NCI-H69 (cell line): Measurements from ENCODE around the gene TFPI.
A peak's percentile ranks its signal among the peaks of the same experiment; 100 is the strongest.

ENCODE experiments used
- DNase-seq: peaks from one replicate; lab custom pipeline; 2025; lab: John Stamatoyannopoulos, UW

Gene TFPI

DNA sequence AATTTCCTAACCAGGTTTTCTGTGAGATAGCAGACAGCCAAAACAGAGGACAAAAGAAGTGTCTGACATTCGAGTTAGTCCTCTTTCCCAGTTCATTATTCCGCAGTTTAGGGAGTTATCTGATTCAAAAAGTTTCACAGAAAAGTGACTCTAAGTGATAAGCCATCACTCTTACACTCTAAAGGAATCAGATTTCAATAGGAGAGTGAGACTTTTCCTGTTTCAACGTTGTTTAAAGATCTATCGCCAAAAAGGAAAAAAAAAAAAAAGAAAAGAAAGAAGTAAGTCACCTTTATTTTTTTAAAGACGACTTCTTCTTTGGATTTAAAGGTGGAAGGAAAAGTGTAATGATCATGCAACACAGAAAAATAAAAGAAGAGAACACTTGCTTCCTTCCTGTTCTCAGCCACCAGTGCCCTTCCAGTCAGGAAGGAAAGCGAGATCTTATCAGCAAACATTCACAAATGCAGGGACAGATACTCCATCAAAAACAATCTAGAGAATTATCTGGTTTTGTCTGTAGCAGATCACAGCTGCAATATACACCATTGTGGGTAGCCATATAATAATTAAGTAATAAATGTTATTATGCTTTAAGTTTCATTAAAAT, 49.8 kb downstream of the TFPI start:
- DNase-seq: peak; percentile 3

DNA sequence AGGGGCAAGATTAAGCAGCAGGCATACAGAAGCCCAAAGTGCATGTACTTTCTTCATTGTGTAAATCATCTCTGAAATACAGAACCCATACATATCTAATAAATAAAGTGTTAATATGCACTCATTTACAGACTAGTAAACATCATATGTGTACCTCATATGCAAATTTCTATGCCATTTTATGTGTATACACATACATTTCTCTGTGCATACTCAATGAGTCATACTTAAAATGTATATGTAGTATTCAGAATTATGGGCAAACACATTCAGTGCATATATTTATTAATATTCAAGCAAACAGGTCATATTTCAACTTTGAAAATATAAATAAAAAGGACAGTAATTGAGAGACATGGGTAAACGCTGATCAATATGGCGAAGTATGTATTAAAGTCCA, 50.5 kb downstream of the TFPI start:
- DNase-seq: no peak

DNA sequence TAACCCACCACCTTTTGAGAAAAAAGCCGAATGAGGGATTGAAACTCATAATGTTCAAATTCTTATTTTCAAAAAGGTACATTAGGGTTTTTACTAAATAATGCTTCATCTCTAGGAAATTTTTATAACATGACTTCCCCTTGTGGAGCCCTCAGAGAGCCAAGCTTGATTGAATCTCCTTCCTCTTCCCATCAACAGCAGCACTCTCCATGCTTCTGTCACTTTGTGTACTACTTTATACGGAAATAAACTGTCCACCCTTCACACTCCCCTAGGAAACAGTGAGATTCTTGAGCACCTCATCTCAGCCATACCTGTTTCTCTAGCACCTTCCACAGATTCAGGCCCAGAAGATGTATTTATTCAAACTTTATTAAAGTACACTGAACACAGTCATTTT, 51.8 kb downstream of the TFPI start:
- DNase-seq: peak; percentile 10

DNA sequence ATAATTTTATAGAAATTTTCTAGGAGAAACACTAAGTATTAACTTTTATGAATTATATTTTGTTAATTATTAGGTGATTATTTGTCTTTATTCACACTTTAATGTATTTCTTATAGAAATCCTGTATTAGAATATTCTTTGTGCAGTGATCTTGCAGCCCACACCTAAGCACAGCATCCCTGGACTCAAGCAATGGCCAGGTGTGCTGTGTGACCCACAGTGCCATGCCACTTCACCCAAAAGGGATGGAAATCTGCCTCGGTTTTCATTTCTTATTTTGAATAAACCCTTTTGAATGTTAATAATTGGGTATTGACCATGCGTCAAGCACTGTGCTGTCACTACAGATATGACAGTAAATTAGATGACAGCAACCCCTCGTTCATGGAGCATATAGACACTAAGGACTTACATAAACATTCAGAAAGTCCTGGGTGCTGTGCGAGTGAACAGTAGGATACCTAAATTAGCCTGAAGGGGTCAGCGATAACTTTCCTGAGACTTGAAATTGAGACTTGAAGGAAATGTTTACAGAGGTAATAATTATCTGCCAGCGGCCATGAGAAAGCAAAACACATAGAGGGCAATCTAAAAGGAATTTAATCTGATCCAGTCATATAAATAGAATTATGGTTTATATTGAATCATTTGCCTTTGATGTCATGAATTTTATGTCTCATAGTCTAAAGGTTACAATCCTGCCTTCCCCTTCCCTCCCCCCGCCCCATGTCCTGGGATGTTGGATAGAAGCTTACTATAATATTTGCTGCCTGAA, 53.5 kb downstream of the TFPI start:
- peak; percentile 78 for DNase-seq

DNA sequence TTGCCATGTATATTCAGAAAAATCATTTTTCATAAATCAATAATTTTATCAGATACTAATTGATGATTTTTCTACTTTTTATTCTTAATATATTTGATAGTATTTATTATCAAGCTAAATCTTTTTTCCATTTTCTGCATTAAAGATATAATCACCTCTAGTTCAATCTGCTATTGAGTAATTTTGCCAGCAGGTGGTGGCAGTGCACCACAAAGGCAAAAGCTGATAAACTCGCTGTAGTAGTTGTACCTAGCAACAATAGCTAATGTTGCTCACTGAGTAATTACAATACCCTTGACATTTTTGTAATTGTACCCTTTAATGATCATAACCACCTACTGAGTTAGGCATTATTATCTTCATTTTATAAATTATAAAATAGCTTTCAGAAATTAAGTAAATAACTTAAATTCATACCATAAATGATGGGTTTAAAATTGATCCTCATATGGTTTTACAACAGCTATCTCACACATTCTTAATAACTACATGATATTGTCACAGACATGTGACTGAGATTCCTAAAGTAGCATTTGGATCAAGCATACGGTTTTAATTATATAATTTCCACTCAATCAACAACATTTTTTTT, 54.2 kb downstream of the TFPI start:
- DNase-seq: peak; percentile 69

DNA sequence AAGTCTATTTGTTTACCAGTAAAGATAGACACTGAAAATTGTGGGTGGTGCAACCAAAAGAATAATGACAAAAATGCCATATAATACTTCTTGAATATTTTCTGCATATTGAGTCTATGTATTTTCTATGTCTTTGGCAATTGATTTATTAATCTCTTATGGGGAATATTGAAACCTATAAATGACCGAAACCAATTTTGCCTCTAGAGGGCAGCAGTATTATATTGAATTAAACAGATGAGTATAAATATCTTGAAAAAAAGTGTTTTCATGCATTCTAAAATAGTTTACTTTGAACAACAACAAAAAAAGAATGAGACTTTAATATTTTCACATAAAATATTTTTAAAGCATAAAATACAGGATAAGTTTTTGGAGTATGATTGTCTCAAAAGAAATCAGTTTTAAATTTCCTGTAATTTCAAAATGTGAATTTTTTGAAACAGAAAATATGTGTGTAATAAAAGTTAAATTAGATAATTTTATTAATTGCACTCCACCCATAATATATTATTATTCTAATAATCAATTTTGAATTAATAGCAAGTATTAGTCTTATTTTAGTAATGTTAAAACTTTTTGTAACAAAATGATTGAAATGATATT, 56.3 kb downstream of the TFPI start:
- peak; percentile 20 for DNase-seq

DNA sequence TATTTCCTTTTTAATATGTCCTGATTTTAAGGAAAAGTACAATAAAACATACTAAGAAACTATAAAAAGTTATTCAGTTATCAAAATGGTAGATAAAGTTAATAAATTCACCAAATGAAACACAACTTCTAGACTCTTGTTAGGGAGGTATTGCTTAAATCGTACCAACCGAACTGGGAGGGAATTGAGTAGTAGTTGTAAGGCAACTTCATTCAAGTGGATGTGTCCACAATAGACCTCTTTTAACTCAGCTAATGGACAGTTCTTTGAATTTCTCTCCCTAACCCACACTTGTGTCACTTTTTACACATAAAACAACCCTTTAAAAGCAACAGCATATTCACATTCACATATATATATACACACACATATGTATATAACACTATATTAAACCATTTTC, 57.1 kb downstream of the TFPI start:
- no peak for DNase-seq

DNA sequence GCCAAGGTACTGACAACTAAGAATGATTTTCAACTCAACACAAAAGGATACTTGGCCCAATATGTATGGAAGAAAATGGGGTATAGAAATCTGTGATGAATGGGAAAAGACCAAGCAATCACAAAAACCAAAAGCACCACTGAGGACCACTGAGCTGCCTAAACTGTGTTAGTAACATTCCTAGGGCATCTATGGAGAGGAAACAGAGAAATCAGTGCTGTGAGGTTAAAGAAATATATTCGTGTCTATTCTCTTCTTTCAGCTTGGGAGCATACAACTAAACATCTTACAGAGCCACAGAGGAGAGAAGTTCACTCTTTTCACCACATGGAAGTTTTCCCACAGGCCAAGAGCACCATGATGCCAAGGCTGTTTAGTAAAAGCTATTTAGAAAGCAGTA, 58.9 kb downstream of the TFPI start:
- DNase-seq: no peak

DNA sequence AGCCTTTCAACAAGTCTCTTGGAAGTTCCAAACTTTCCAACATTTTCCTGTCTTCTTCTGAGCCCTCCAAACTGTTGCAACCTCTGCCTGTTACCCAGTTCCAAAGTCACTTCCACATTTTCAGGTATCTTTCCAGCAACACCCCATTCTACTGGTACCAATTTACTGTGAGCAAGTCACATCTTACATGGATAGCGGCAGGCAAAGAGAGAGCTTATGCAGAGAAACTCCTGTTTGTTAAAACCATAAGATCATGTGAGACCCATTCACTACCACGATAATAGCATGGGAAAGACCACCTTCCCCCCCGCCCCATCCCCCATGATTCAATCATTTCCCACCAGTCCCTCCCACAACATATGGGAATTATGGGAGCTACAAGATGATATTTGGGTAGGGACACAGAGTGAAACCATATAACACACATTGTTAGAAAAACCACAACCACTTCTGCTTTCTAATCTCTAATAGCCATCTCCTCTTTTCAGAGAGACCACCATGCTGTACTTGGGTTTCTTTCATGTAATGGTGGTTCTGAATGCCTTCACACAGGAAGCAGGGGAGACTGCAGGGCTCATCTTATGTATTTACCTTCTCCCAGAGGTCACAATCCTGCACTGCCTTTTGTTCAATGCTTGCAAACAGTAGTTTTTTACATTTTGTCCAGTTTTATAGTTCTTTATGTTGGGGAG, 60.2 kb downstream of the TFPI start:
- no peak for DNase-seq

DNA sequence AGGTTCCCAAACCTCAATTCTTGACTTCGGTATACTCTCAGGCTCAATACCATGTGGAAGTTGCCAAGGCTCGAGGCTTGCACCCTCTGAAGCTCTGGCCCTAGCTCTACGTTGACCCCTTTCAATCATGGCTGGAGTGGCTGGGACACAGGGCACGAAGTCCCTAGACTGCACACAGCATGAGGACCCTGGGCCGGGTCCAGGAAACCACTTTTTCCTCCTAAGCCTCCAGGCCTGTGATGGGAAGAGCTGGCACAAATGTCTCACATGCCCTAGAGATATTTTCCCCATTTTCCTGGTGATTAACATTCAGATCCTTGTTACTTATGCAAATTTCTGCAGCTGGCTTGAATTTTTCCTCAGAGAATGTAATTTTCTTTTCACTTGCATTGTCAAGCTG, 61.1 kb downstream of the TFPI start:
- no peak for DNase-seq

DNA sequence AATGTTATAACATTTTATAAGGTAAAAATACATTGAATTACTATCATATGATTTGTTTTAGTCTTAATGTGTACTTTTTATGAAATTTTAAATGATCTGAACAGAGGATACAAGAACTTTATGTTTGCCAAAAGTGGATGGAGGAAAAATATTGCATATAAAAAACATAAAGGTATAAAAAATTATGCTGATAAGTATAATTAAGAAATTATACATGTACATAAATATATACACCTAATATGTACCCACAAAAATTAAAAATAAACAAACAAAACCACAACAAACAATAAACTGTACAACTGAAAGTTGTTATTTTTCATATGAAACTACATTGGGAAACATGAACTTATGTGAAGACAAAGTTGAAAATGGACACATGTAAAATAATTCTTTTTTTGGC, 68.0 kb downstream of the TFPI start:
- no peak for DNase-seq

DNA sequence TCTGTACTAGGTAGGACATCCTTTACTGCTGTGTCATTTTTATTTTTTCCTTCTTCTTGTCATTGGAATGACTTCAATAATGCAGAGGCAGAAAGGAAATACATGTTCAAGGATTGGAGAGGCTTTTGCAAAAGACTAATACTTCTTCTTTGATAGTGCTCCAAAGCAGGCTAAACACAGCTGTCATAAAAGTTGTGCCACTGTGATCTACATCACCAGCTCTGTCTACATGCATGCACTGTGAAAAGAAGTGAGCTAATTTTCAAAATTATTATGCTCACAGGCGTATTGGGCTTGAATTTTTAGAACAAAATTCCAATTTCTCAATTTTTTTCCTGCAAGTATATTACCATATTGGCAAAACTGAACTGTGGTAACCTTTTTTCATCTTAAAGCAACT, 68.7 kb downstream of the TFPI start:
- no peak for DNase-seq

DNA sequence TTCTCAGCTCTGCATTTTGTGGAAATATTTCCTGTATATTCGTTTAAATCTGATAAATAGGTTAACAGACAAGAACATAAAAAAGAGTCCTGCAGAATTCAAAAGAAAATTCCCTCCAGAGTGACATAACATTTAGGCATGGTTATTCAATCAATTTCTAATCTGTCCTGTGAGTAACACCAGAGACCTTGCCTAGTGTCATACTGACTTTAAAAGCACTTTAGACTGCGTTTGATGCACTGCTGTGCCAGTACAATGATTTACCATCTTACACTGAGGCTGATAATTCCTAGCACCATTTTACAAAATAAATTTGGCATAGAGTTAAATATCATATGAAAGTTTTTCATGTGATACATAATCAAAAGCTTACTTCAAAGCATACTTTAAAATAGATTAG, 70.7 kb downstream of the TFPI start:
- DNase-seq: peak; percentile 15

DNA sequence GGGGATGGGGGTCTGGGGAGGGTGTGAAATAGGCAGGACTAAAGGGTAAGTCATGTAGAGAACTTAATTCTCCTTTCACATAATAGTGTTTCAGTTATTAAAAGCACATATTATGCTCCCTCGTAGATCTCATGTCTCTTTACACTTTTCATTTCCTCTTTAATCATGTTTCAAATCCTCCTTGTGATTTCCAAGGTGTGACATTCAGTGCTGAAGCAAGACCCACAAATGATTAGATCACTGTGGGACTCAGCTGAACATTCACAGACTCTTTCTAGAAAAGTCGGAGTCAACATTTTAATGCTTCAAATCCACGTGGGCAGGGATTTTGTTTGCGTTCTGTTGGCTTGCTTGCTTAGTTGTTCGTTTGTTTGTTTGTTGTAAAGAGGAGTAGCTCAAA, 71.4 kb downstream of the TFPI start:
- DNase-seq: no peak

DNA sequence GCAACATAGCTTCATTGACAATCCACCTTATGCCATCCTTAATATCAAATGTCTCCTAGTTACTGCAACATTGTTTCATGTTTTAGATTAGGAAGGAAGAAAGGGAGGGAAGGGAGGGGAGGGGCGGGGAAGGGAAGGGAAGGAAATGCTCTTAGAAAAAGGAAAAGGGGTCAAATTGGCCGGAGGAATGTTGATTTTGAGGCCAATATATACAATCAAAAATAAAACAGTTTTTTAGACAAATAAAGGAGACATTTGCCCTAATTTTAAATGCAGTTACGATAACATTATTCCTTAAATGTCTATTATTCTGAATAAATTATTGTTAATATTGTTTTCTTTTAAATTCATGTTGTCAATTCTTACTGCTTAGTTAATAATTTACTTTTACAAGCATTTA, 72.7 kb downstream of the TFPI start:
- no peak for DNase-seq

DNA sequence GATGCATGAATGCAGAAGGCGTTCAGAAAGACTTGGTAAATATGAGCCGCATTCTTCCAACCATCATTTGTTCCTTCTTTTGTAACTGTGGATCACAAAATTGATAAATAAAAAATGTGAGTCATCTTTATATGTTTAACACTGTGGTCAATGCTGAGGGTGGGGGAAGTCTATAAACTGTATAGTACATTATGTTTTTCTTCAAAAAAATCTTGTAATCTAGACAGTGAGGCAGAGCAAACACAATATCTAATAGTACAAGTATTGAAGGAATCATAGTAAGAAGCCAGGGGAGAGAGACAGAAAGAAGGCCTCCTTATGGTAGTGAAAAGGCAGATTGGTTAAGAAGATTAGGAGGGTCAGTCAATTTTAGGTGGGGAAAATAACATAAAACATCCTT, 75.5 kb downstream of the TFPI start:
- DNase-seq: no peak

DNA sequence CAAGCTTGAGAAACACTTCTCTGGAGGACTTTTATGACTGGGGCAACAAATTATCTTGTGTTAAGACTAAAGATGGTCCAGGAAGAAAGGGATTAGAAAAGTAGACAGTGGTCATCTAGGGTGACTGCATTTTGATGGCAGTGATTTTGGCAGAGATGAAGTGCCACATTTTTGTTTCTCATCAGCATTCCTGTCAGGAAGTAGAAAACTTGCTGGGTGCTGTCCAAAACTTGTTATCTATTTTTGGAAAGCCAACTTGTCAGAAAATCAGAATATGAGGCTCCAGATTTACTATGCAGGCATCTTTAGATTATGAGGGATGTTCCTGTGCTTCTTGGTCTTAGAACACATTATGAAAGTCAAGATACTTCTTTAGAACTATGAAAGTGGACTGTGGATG, 77.2 kb downstream of the TFPI start:
- no peak for DNase-seq

DNA sequence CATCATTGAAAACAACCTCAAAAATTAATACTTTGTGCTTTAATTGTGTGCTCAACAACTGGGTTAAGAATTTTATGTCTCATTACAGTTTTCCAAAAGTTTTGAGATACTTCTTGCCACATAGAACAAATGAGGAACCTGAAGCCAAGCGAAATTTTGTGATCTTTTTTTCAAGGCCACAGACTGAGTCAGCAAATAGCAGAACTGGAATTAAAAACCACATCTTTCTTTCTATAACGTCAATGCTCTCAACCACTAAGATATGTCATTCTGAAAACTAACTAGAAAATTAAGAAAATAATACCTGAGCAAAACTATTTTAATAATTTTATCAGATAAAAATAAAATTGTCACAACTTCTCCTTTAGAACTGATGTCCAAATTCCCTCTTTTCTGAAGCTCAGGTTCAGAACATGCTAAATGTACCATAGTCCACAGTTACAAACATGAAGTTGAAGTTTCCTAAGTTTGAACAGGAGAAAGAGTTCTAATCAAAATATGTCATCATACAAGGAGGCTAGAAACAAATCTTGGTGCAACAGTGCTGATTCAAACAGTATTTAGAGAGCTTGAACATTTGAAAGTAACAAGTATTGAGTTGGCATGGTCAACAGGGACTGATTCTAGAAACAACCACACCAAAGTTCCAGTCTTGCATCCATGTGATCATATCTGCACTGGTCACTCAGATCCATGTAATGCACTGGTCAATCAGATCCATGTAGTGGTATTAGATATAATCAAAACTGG, 78.6 kb downstream of the TFPI start:
- no peak for DNase-seq

DNA sequence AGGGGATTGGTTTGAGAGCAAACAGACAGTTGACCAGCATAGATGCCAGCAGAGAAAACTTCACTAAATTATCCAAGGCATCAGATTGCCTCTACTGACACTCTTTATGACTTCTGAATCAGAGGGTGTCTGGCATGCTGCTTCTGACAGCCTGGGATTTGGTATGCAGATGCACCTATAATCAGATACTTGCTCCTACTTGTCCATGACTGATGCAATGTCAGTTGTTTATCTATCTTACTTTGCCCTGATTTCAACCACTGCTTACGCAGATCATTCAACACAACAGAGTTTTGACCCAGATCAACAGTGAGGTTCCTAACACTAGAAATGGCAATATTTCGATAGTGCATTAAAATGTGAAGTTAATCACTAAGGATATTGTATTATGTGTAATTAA, 83.5 kb downstream of the TFPI start:
- DNase-seq: no peak

DNA sequence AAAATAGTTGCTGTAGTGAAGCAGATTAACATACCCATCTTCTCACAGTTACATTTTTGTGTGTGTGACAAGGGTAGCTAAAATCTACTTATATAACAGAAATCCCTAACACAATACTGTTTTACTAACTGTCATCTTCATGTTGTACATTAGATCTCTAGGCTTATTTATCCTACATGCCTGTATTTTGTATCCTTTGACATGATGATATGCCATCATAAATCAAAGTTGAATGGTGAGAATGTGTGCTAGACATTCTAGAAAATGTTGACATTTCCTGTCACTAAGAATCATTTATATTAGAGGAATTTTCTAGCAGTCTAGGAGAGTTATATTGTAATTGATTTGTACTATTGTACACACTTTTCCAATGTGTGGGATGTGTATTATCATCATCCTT, 84.7 kb downstream of the TFPI start:
- DNase-seq: no peak

DNA sequence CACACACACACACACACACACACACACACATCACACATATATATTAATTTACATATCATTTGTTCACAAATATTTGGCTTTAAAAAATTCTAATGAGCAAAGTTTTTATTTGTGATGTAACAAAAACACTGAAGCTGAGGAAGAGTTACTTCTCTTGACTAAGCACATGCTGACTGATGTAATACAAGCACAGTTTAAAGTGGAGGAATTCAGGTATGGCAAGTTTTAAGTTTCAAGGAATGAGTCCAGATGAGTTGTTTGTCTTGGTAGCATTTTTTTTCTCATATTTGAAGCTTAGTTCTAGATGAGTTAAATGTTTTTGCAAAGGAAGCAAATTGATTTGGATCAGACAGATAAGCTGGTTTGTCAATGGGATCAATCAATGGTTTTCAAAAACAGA, 86.0 kb downstream of the TFPI start:
- no peak for DNase-seq
